H9 (cell line): ENCODE data around the gene MANSC4. TPM values are rescaled to one million over a fixed set of nuclear protein-coding genes. Genes with fewer than 3 reads are reported as not detected.

Experiments
- DNase-seq: peaks from one replicate; pipeline ENCODE4 v3.0.0-alpha.2; 2017
- H2AFZ ChIP-seq: one replicate; pipeline ENCODE4 v1.6.1; 2013; ENCODE audit warnings: mild to moderate bottlenecking, low read length, control low read depth, moderate library complexity
- H2AK5ac ChIP-seq: 2 replicates; pipeline ENCODE4 v1.6.1; 2013; ENCODE audit warnings: low read length, control low read depth, mixed read lengths; ENCODE audit not compliant: insufficient read length
- H2BK120ac ChIP-seq: one replicate; pipeline ENCODE4 v1.6.1; 2013; ENCODE audit warnings: low read depth, mild to moderate bottlenecking, low read length, control low read depth, inconsistent platforms; ENCODE audit not compliant: poor library complexity, severe bottlenecking
- H2BK12ac ChIP-seq: 2 replicates; pipeline ENCODE4 v1.6.1; 2013; ENCODE audit warnings: low read length, control low read depth, mixed read lengths, low read depth; ENCODE audit not compliant: insufficient read length
- H2BK15ac ChIP-seq: 2 replicates; pipeline ENCODE4 v1.6.1; 2013; ENCODE audit warnings: low read depth, low read length, control low read depth
- H2BK20ac ChIP-seq: one replicate; pipeline ENCODE4 v1.6.1; 2013; ENCODE audit warnings: low read depth, mild to moderate bottlenecking, low read length, control low read depth, inconsistent platforms; ENCODE audit not compliant: poor library complexity, severe bottlenecking
- H2BK5ac ChIP-seq: 2 replicates; pipeline ENCODE4 v1.6.1; 2013; ENCODE audit warnings: low read length, control low read depth, mixed read lengths; ENCODE audit not compliant: insufficient read length
- H3K14ac ChIP-seq: 2 replicates; pipeline ENCODE4 v1.6.1; 2013; ENCODE audit warnings: low read length, control low read depth; ENCODE audit not compliant: insufficient read depth
- H3K18ac ChIP-seq: 2 replicates; pipeline ENCODE4 v1.6.1; 2013; ENCODE audit warnings: low read depth, mild to moderate bottlenecking, mixed read lengths, low read length, control low read depth; ENCODE audit not compliant: insufficient read length
- H3K23ac ChIP-seq: 2 replicates; pipeline ENCODE4 v1.6.1; 2013; ENCODE audit warnings: low read length, control low read depth, mixed read lengths, low read depth; ENCODE audit not compliant: insufficient read length
- H3K23me2 ChIP-seq: 2 replicates; pipeline ENCODE4 v1.6.1; 2013; ENCODE audit warnings: low read depth, mild to moderate bottlenecking, mixed read lengths, low read length, control low read depth; ENCODE audit not compliant: insufficient read length, poor library complexity, severe bottlenecking
- H3K27ac ChIP-seq: 2 replicates; pipeline ENCODE4 v1.5.1; 2013; ENCODE audit warnings: low read length, control low read depth, mixed read lengths, low read depth; ENCODE audit not compliant: insufficient read length
- H3K27me3 ChIP-seq: 2 replicates; pipeline ENCODE4 v1.6.1; 2013; ENCODE audit warnings: low read length, control low read depth, inconsistent platforms; ENCODE audit not compliant: insufficient read depth
- H3K4ac ChIP-seq: 2 replicates; pipeline ENCODE4 v1.6.1; 2013; ENCODE audit warnings: low read depth, mild to moderate bottlenecking, control low read depth, inconsistent platforms, low read length, moderate library complexity
- H3K4me1 ChIP-seq: 2 replicates; pipeline ENCODE4 v1.6.1; 2013; ENCODE audit warnings: low read length, control low read depth, inconsistent platforms; ENCODE audit not compliant: insufficient read depth
- H3K4me2 ChIP-seq: 2 replicates; pipeline ENCODE4 v1.6.1; 2013; ENCODE audit warnings: low read length, control low read depth, mixed read lengths; ENCODE audit not compliant: insufficient read length, insufficient read depth
- H3K56ac ChIP-seq: 2 replicates; pipeline ENCODE4 v1.6.1; 2013; ENCODE audit warnings: low read depth, mild to moderate bottlenecking, mixed read lengths, low read length, control low read depth; ENCODE audit not compliant: insufficient read length
- H3K79me1 ChIP-seq: 2 replicates; pipeline ENCODE4 v1.6.1; 2013; ENCODE audit warnings: low read depth, mild to moderate bottlenecking, moderate library complexity, low read length, control low read depth, inconsistent platforms; ENCODE audit not compliant: insufficient read depth, poor library complexity, severe bottlenecking
- H3K79me2 ChIP-seq: 2 replicates; pipeline ENCODE4 v1.6.1; 2013; ENCODE audit warnings: low read length, control low read depth, inconsistent platforms; ENCODE audit not compliant: insufficient read depth
- H3K9ac ChIP-seq: 2 replicates; pipeline ENCODE4 v1.6.1; 2013; ENCODE audit warnings: low read length, control low read depth, mixed read lengths; ENCODE audit not compliant: insufficient read length; ENCODE audit errors: extremely low read depth
- H3K9me3 ChIP-seq: one replicate; pipeline ENCODE4 v1.6.1; 2013; ENCODE audit warnings: low read depth, low read length, inconsistent platforms; ENCODE audit not compliant: control insufficient read depth
- H3T11ph ChIP-seq: one replicate; pipeline ENCODE4 v1.6.1; 2013; ENCODE audit warnings: mild to moderate bottlenecking, low read length, control low read depth, inconsistent platforms
- H4K20me1 ChIP-seq: one replicate; pipeline ENCODE4 v1.6.1; 2013; ENCODE audit not compliant: control insufficient read depth, insufficient read length, insufficient read depth
- H4K5ac ChIP-seq: 2 replicates; pipeline ENCODE4 v1.6.1; 2013; ENCODE audit warnings: low read depth, mild to moderate bottlenecking, mixed read lengths, low read length, control low read depth; ENCODE audit not compliant: insufficient read length
- H4K8ac ChIP-seq: replicated peaks from 2 replicates; pipeline ENCODE4 v1.6.1; 2013; ENCODE audit warnings: low read length, control low read depth, mixed read lengths, low read depth; ENCODE audit not compliant: insufficient read length
- H4K91ac ChIP-seq: 2 replicates; pipeline ENCODE4 v1.6.1; 2013; ENCODE audit warnings: low read depth, mild to moderate bottlenecking, moderate library complexity, mixed read lengths, low read length, control low read depth; ENCODE audit not compliant: insufficient read length
- H3K27ac Mint-ChIP-seq, 3 experiments: 2 replicates in 2 of 3; 3 replicates in 1 of 3; pipeline ENCODE4 v1.8.0; 2020 to 2021; ENCODE audit warnings: mixed read lengths in 3 of 3, mild to moderate bottlenecking in 1 of 3, moderate library complexity in 1 of 3
- H3K27me3 Mint-ChIP-seq: 2 replicates; pipeline ENCODE4 v1.8.0; 2021; ENCODE audit warnings: low read depth, mild to moderate bottlenecking, moderate library complexity, mixed read lengths
- H3K36me3 Mint-ChIP-seq, 3 experiments: 2 replicates in 2 of 3; 3 replicates in 1 of 3; pipeline ENCODE4 v1.8.0; 2020 to 2021; ENCODE audit warnings: low read depth in 3 of 3, mixed read lengths in 3 of 3; ENCODE audit not compliant: insufficient read depth in 1 of 3
- H3K4me1 Mint-ChIP-seq, 2 experiments: 2 replicates each; pipeline ENCODE4 v1.8.0; 2020; ENCODE audit warnings: mixed read lengths in 2 of 2
- H3K4me3 Mint-ChIP-seq, 2 experiments: 2 replicates in 1 of 2; 3 replicates in 1 of 2; pipeline ENCODE4 v1.8.0; 2020 to 2021; ENCODE audit warnings: mild to moderate bottlenecking in 2 of 2, mixed read lengths in 2 of 2, moderate library complexity in 1 of 2
- H3K9me3 Mint-ChIP-seq, 2 experiments: 2 replicates in 1 of 2; 3 replicates in 1 of 2; pipeline ENCODE4 v1.8.0; 2020; ENCODE audit warnings: mild to moderate bottlenecking in 2 of 2, mixed read lengths in 2 of 2, moderate library complexity in 1 of 2
- CTCF ChIP-seq: fragments of 200-600 bp; sonication (generic); conservative IDR thresholded peaks from 3 replicates; pipeline ENCODE4 v1.8.0; 2021; ENCODE audit warnings: antibody characterized with exemption, mild to moderate bottlenecking
- WGBS: extraction: QIAGEN DNeasy Blood & Tissue Kit; methylation state at CpG from one replicate; pipeline ENCODE4 v1.1.7; 2013; ENCODE audit warnings: missing lambda C conversion rate, low lambda C conversion rate, mixed read lengths; ENCODE audit not compliant: insufficient read length; ENCODE audit errors: extremely low coverage; 5-methylcytosine and 5-hydroxymethylcytosine counted together
- total RNA-seq: library from RNA; stranded (reverse); gene quantifications from 2 replicates; pipeline ENCODE4 v1.2.1, GENCODE V29; 2021

Gene MANSC4
- total RNA-seq, 1 experiment from 2014 or later, result not detected

- Histone ChIP-seq H3K27me3 (no peaks in the 10 kb centered on the region), H3K23ac (no peak overlapping the region), H4K8ac (no peak overlapping the region), H4K20me1 (no peaks in the 10 kb centered on the region), H3K4me2 (no peak overlapping the region), H2BK120ac (no peak overlapping the region), H2BK5ac (no peak overlapping the region), H4K5ac (no peak overlapping the region), H2BK20ac (no peak overlapping the region), H2BK15ac (no peak overlapping the region), H3K56ac (no peak overlapping the region), H3K79me2 (no peaks in the 10 kb centered on the region), H3K4ac (no peak overlapping the region), H3K79me1 (no peaks in the 10 kb centered on the region), H3K9me3 (no peaks in the 10 kb centered on the region), H3K18ac (no peak overlapping the region), H3K14ac (no peak overlapping the region), H2AK5ac (no peak overlapping the region), H3T11ph (no peak overlapping the region), H2BK12ac (no peak overlapping the region), H3K27ac (no peak overlapping the region), H4K91ac (no peak overlapping the region), H3K23me2 (no peaks in the 10 kb centered on the region), H3K4me1 (no peaks in the 10 kb centered on the region), H3K9ac (no peak overlapping the region), H2AFZ (no peak overlapping the region)
- H3K27ac Mint-ChIP-seq, result no peak overlapping the region
- DNase-seq, result no peak
- WGBS, result no CpG with 5 or more reads among the region's 2 CpGs
- no peaks in the 10 kb centered on the region for H3K36me3 Mint-ChIP-seq
- H3K4me1 Mint-ChIP-seq, result no peaks in the 10 kb centered on the region
- H3K9me3 Mint-ChIP-seq, result no peaks in the 10 kb centered on the region
- H3K4me3 Mint-ChIP-seq, result no peak overlapping the region
- no peak for TF ChIP-seq CTCF
- H3K27me3 Mint-ChIP-seq, result no peaks in the 10 kb centered on the region
Observed at GRCh38 chr12:27762757-27763156, 17.3 kb downstream of the MANSC4 start.
